Activated CD4-positive, alpha-beta T cell treated with anti-CD3 and anti-CD28 coated beads, Interleukin-2, amount 50 U/mL, for 24 hours (primary cell): Measurements from ENCODE around the gene EARS2.

ENCODE experiments used
- DNase-seq, 2 donors: peaks; one replicate each; pipeline ENCODE4 v3.0.0-alpha.2; 2020; ENCODE audit warnings: low read depth in 1 of 2, low spot score in 1 of 2

Gene EARS2

GRCh38 chr16:23506606-23506994, 50.5 kb downstream of the EARS2 start:
- no peak for DNase-seq

- no peak for DNase-seq
Observed at GRCh38 chr16:23505671-23506605, 51.2 kb downstream of the EARS2 start.

- DNase-seq = no peak
Observed at GRCh38 chr16:23505180-23505665, 51.9 kb downstream of the EARS2 start.

GRCh38 chr16:23504453-23505179, 52.5 kb downstream of the EARS2 start:
- peak; percentile 35 to 65 for DNase-seq

GRCh38 chr16:23504076-23504452, 53.1 kb downstream of the EARS2 start:
- no peak for DNase-seq

- DNase-seq = no peak
Observed at GRCh38 chr16:23502466-23502865, 54.7 kb downstream of the EARS2 start.

- DNase-seq = no peak
Observed at GRCh38 chr16:23501291-23501690, 55.9 kb downstream of the EARS2 start.

- DNase-seq = no peak
Observed at GRCh38 chr16:23500862-23501225, 56.3 kb downstream of the EARS2 start.

- DNase-seq = no peak
Observed at GRCh38 chr16:23500212-23500861, 56.8 kb downstream of the EARS2 start.

- DNase-seq = no peak
Observed at GRCh38 chr16:23499801-23500200, 57.3 kb downstream of the EARS2 start.

- DNase-seq = no peak
Observed at GRCh38 chr16:23498863-23499262, 58.3 kb downstream of the EARS2 start.

- DNase-seq = no peak
Observed at GRCh38 chr16:23497543-23497868, 59.6 kb downstream of the EARS2 start.

- no peak for DNase-seq
Observed at GRCh38 chr16:23496821-23497542, 60.2 kb downstream of the EARS2 start.

- DNase-seq = no peak
Observed at GRCh38 chr16:23495671-23496070, 61.5 kb downstream of the EARS2 start.

- no peak for DNase-seq
Observed at GRCh38 chr16:23494188-23494587, 63.0 kb downstream of the EARS2 start.

- DNase-seq = no peak
Observed at GRCh38 chr16:23491490-23492391, 65.4 kb downstream of the EARS2 start.

GRCh38 chr16:23486480-23486879, 70.7 kb downstream of the EARS2 start:
- DNase-seq = no peak

- DNase-seq = no peak
Observed at GRCh38 chr16:23485841-23486240, 71.3 kb downstream of the EARS2 start.

GRCh38 chr16:23485257-23485614, 71.9 kb downstream of the EARS2 start:
- no peak for DNase-seq

GRCh38 chr16:23484510-23485256, 72.5 kb downstream of the EARS2 start:
- DNase-seq = no peak
